Suprapubic skin (tissue), 4 donors: ENCODE results near the gene LCAT. TPM values are rescaled to one million over a fixed set of nuclear protein-coding genes. Genes with fewer than 3 reads are reported as not detected.

ENCODE experiments used
- DNase-seq, 2 donors: peaks; one replicate each; pipeline ENCODE4 v3.0.0-alpha.2; 2019; ENCODE audit warnings: low spot score in 2 of 2
- H3K27ac ChIP-seq: fragments of 200-600 bp; sonication (generic); one replicate; pipeline ENCODE4 v1.5.1; 2019
- H3K27me3 ChIP-seq: fragments of 200-600 bp; sonication (generic); one replicate; pipeline ENCODE4 v1.5.1; 2019
- H3K36me3 ChIP-seq: fragments of 200-600 bp; sonication (generic); one replicate; pipeline ENCODE4 v1.5.1; 2019
- H3K4me1 ChIP-seq: fragments of 200-600 bp; sonication (generic); one replicate; pipeline ENCODE4 v1.5.1; 2019
- H3K4me3 ChIP-seq: fragments of 200-600 bp; sonication (generic); one replicate; pipeline ENCODE4 v1.5.1; 2019; ENCODE audit warnings: mild to moderate bottlenecking
- H3K9me3 ChIP-seq: fragments of 200-600 bp; sonication (generic); one replicate; pipeline ENCODE4 v1.5.1; 2019
- CTCF ChIP-seq, 2 donors: fragments of 200-600 bp in 1 of 2; fragments of 450-650 bp in 1 of 2; sonication (generic) in 1 of 2; IDR thresholded peaks; one replicate each; pipeline ENCODE4 v1.5.1; 2016 to 2019; ENCODE audit warnings: antibody characterized with exemption in 2 of 2, mild to moderate bottlenecking in 1 of 2, moderate library complexity in 1 of 2
- EP300 ChIP-seq: sonication (generic); formaldehyde crosslinking; IDR thresholded peaks from one replicate; pipeline ENCODE4 v1.6.1; 2017; ENCODE audit warnings: antibody characterized with exemption
- POLR2A ChIP-seq, 2 donors: fragments of 450-650 bp; IDR thresholded peaks; one replicate each; pipeline ENCODE4 v1.6.1; 2017; ENCODE audit warnings: antibody characterized with exemption in 2 of 2, mild to moderate bottlenecking in 2 of 2, moderate library complexity in 2 of 2
- POLR2AphosphoS5 ChIP-seq, 3 donors: sonication (generic); formaldehyde crosslinking; IDR thresholded peaks; one replicate each; pipeline ENCODE4 v1.6.1; 2017; ENCODE audit warnings: antibody characterized with exemption in 3 of 3
- WGBS: methylation state at CpG from one replicate; pipeline ENCODE4 v1.1.5; 2018; 5-methylcytosine and 5-hydroxymethylcytosine counted together
- total RNA-seq, 4 donors: library from RNA; depleted of rRNA; stranded (reverse); fragments of >200 nt; gene quantifications; one replicate each; pipeline ENCODE4 v1.1.0, GENCODE V29; 2016

Gene LCAT
- total RNA-seq, 4 donors from 2014 or later, result 10.6 to 61.4 (median 22.6) TPM

GRCh38 chr16:67910158-67910557 is 33.8 kb downstream of the LCAT start:
- no peaks in the 10 kb centered on the region for H3K9me3 ChIP-seq
- no peak overlapping the region for H3K27ac ChIP-seq
- DNase-seq, result no peak
- no peaks in the 10 kb centered on the region for H3K27me3 ChIP-seq
- H3K4me1 ChIP-seq, result peaks cover 15% of the 10 kb centered on the region
- WGBS, result 28% methylated on average over 2 of the region's 2 CpGs
- no peak overlapping the region for H3K4me3 ChIP-seq
- no peak for TF ChIP-seq POLR2AphosphoS5 (IDR thresholded peaks at IDR 0.05)
- no peak for TF ChIP-seq POLR2A (IDR thresholded peaks at IDR 0.05)
- TF ChIP-seq EP300, result no peak
- no peak for TF ChIP-seq CTCF (IDR thresholded peaks at IDR 0.05)
- H3K36me3 ChIP-seq, result peaks cover 39% of the 10 kb centered on the region

GRCh38 chr16:67909056-67909742 is 34.7 kb downstream of the LCAT start:
- no peak overlapping the region for H3K4me3 ChIP-seq
- peaks cover 39% of the 10 kb centered on the region for H3K36me3 ChIP-seq
- no peak for TF ChIP-seq POLR2A (IDR thresholded peaks at IDR 0.05)
- no peak for TF ChIP-seq CTCF (IDR thresholded peaks at IDR 0.05)
- TF ChIP-seq POLR2AphosphoS5 (IDR thresholded peaks at IDR 0.05), result no peak
- TF ChIP-seq EP300, result no peak
- H3K9me3 ChIP-seq, result no peaks in the 10 kb centered on the region
- no peaks in the 10 kb centered on the region for H3K27me3 ChIP-seq
- no peak overlapping the region for H3K27ac ChIP-seq
- peaks cover 9% of the 10 kb centered on the region for H3K4me1 ChIP-seq
- 87% methylated on average over 18 of the region's 36 CpGs for WGBS
- no peak for DNase-seq

GRCh38 chr16:67907397-67908180 is 36.3 kb downstream of the LCAT start:
- Histone ChIP-seq H3K27ac (no peak overlapping the region), H3K27me3 (no peaks in the 10 kb centered on the region), H3K36me3 (peaks cover 48% of the 10 kb centered on the region), H3K4me3 (no peak overlapping the region), H3K9me3 (no peaks in the 10 kb centered on the region), H3K4me1 (peaks cover 9% of the 10 kb centered on the region)
- 90% methylated on average over 11 of the region's 11 CpGs for WGBS
- no peak for DNase-seq
- no peak for TF ChIP-seq CTCF (IDR thresholded peaks at IDR 0.05)
- TF ChIP-seq POLR2A (IDR thresholded peaks at IDR 0.05), result no peak
- no peak for TF ChIP-seq POLR2AphosphoS5 (IDR thresholded peaks at IDR 0.05)
- TF ChIP-seq EP300, result no peak

GRCh38 chr16:67902831-67903230 is 41.1 kb downstream of the LCAT start:
- 74% methylated on average over 4 of the region's 4 CpGs for WGBS
- Histone ChIP-seq H3K27me3 (no peaks in the 10 kb centered on the region), H3K4me1 (peaks cover 6% of the 10 kb centered on the region), H3K4me3 (no peak overlapping the region), H3K36me3 (peaks cover 22% of the 10 kb centered on the region), H3K27ac (no peak overlapping the region), H3K9me3 (no peaks in the 10 kb centered on the region)
- DNase-seq, result no peak
- no peak for TF ChIP-seq EP300
- TF ChIP-seq CTCF (IDR thresholded peaks at IDR 0.05), result no peak
- no peak for TF ChIP-seq POLR2A (IDR thresholded peaks at IDR 0.05)
- no peak for TF ChIP-seq POLR2AphosphoS5 (IDR thresholded peaks at IDR 0.05)

GRCh38 chr16:67901734-67902133 is 42.2 kb downstream of the LCAT start:
- H3K27ac ChIP-seq, result no peak overlapping the region
- DNase-seq, result no peak
- H3K36me3 ChIP-seq, result peaks cover 22% of the 10 kb centered on the region
- TF ChIP-seq CTCF (IDR thresholded peaks at IDR 0.05) (no peak), EP300 (no peak), POLR2AphosphoS5 (IDR thresholded peaks at IDR 0.05) (no peak), POLR2A (IDR thresholded peaks at IDR 0.05) (no peak)
- H3K4me3 ChIP-seq, result no peak overlapping the region
- H3K9me3 ChIP-seq, result no peaks in the 10 kb centered on the region
- 100% methylated on average over 5 of the region's 5 CpGs for WGBS
- no peaks in the 10 kb centered on the region for H3K27me3 ChIP-seq
- H3K4me1 ChIP-seq, result peaks cover 13% of the 10 kb centered on the region
